GM08714 (cell line): Measurements from ENCODE around the gene ZNF134.

Source experiments
- H3K4me3 ChIP-seq: fragments of 200-500 bp; sonication (Bioruptor generic); 2 replicates; pipeline ENCODE4 v1.5.1; 2014; ENCODE audit warnings: mild to moderate bottlenecking, low read length, inconsistent platforms
- ZNF274 ChIP-seq: IDR thresholded peaks from 2 replicates; pipeline ENCODE4 v1.6.1; 2012; ENCODE audit warnings: mild to moderate bottlenecking, low read depth, low read length

ZNF134 gene

DNA sequence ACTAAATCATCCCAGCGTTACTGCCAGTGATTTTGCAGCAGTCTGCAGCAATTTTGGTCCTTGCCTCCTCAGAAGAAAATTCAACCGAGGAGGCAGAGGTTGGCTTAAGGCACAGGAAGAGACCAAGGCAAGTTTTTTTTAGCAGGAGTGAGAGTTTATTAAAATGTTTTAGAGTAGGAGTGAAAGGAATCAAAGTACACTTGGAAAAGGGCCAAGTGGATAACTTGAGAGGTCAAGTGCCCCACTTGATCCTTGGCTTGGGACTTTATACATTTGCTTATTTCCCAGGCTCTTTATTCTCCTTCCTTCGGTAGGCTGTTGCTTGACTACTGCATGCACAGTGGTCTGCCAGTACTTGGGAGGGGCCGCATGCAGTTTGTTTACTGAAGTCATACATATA lies 2.9 kb upstream of the ZNF134 start:
- no peak for TF ChIP-seq ZNF274
- H3K4me3 ChIP-seq: no peak overlapping the region

DNA sequence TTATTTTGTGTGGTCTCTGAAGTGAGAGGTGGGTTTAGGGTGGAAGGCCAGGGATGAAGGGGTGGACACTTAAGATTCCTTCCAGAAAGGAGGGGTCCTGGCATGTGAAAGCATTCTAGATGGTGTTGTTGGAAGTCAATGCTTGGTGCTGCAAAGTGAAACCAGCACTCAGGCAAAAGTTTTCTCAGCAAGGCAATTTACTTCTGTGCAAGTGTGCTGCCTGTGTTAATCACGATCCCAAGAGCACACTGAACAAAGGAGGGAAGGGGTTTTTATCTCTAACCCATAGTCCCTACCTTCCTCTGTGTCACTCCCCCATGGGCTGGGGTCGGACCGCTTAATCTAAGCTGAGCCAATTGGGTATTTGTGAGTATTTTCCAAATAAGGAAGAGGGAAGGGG lies 1.3 kb downstream of the ZNF134 start:
- no peak for TF ChIP-seq ZNF274
- H3K4me3 ChIP-seq: peak overlapping the region; percentile 94; the same call in 1 of the 2 replicates

DNA sequence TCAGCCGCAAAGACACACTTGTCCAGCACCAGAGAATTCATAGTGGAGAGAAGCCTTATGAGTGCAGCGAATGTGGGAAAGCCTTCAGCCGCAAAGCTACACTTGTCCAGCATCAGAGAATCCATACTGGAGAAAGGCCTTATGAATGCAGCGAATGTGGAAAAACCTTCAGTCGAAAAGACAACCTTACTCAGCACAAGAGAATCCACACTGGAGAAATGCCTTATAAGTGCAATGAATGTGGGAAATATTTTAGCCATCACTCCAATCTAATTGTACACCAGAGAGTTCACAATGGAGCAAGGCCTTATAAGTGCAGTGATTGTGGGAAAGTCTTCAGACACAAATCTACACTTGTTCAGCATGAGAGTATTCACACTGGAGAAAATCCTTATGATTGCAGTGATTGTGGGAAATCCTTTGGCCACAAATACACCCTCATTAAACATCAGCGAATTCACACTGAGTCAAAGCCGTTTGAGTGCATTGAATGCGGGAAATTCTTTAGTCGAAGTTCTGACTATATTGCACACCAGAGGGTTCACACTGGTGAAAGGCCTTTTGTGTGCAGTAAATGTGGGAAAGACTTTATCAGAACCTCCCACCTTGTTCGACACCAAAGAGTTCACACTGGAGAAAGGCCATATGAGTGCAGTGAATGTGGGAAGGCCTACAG lies 6.8 kb downstream of the ZNF134 start:
- peak; percentile 67; the same call in 1 of the 2 replicates for TF ChIP-seq ZNF274
- no peak overlapping the region for H3K4me3 ChIP-seq

DNA sequence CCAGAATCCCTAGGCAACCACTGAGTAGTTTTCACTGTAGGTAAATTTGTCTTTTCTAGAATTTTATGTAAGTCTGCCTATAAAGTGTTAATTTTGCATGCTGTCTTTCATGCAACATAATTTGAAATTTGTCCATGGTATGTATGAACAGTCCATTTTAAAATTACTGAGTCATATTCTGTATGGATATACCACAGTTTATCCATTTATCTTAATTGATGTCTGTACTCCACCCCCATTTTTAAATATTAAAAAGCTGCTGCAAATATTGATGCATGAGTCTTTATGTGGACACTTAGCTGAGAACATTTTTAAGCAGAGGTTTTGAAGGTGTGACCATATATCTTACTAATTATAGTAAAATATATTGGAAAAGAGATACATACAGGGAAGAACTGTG lies 9.0 kb downstream of the ZNF134 start:
- H3K4me3 ChIP-seq: no peak overlapping the region
- no peak for TF ChIP-seq ZNF274

DNA sequence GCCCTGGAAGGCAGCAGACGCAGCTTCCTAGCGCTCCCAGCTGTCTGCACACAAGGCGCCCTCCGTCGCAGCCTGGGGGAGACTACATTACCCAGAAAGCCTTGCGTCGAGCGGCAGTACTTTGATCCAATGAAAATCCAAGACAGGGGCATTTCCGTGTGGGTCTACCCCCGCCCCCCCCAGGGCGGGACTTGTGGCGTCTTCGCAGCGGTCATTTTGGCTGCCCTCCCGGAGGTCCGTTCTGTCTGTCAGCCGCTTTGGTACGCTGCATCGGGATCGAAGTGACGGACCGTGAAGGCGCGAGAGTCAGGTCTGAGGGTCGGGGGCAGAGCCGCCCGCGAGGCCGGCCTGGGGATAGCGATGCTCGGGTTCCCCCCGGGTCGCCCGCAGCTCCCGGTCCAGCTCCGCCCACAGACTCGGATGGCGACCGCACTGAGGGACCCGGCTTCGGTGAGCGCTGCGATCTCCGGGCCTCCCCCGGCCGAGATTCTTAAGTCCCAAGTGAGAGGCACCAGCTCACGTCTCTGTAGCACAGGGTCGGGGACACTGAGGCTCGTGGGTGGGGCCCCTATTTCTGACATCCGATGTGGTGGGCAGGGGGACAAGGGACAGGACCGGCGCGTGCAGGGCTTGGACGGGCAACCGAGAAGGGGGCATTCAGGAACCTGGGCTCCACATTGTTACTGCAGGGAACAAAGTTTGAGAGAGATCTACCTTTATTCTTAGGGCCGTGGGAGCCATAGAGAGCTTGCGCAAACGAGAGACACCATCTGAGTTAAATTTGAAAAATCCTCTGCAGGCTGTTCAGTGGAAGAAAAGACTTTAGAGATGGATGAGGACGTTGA lies 19.2 kb downstream of the ZNF134 start, which contains the start of gene ZNF211:
TSS of gene ZNF211 (plus strand) at position 182 of the 845 bp plus-strand sequence. CDS start at position 361, 179 bp downstream.
- peak within 1 kb of the TSS; percentile 90 for H3K4me3 ChIP-seq
- TF ChIP-seq ZNF274: no peak

DNA sequence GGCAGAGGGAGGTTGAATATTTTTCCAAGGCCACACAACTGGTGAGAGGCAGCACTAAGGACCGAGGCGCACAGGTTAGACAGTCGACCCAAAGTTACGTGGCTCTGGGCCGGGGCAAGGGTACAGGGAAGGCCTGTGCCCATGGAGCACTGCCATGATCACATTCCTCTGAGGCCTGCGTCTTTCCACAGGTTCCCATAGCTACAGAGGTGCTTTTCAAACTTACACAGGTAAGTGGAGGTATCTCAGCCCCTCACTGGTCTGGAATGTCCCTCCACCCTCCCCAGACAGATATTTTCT lies 19.7 kb downstream of the ZNF134 start:
- peak overlapping the region; percentile 90 for H3K4me3 ChIP-seq
- TF ChIP-seq ZNF274: no peak

DNA sequence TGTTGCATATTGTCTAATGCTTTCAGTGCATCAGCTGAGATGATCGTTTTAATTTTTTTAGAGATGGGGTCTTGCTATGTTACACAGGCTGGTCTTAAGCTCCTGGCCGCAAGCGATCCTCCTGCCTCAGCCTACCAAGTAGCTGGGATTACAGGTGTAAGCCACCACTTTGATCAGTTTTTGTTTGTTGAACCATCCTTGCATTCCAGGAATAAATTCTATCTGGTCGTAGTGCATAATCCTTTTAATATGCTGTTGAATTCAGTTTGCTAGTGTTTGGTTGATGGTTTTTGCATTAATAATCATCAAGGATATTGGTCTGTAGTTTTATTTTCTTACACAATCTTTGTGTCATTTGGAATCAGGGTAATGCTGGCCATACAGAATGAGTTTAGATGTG lies 23.3 kb downstream of the ZNF134 start:
- TF ChIP-seq ZNF274: no peak
- no peak overlapping the region for H3K4me3 ChIP-seq

DNA sequence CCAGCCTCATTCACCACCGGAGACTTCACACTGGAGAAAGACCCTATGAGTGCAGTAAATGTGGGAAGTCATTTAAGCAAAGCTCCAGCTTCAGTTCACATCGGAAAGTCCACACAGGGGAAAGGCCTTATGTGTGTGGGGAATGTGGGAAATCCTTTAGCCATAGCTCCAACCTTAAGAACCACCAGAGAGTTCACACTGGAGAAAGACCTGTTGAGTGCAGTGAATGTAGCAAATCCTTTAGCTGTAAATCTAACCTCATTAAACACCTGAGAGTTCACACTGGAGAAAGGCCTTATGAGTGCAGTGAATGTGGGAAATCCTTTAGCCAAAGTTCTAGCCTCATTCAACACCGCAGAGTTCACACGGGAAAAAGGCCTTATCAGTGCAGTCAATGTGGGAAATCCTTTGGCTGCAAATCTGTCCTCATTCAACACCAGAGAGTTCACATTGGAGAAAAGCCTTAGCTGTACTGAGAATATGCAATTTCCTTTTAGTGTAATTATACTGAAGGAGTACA lies 27.7 kb downstream of the ZNF134 start:
- no peak for TF ChIP-seq ZNF274
- no peak overlapping the region for H3K4me3 ChIP-seq

DNA sequence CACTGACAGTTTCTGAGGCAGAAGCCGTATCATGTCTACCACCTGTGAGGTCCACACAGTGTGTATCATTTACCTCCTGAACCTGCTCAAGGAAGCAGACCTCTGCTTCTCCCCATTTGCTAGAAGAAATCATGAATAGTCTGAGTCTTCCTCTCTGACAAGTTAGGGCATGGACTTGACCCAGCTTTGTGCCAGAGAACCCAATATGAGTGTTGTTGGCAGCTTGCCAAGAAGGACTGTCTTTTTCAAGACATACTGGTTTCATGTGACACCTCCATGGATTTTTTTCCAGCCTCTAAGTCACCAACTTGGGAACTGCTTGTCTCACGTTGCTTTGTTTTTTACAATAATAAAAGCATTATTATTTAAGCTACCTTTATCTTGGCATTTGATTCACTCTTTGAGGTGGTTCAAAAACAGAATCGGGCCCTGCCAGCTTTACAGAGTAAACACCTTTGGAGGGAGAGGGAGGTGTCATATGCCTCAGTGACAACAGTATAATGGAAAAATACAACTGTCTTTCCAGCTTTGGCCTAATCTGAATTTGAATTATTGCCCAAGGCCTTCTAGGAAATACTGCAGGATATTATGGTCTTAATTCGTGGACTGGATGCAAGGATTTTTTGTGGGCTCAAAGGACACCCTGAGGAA lies 28.5 kb downstream of the ZNF134 start:
- no peak for TF ChIP-seq ZNF274
- H3K4me3 ChIP-seq: no peak overlapping the region

DNA sequence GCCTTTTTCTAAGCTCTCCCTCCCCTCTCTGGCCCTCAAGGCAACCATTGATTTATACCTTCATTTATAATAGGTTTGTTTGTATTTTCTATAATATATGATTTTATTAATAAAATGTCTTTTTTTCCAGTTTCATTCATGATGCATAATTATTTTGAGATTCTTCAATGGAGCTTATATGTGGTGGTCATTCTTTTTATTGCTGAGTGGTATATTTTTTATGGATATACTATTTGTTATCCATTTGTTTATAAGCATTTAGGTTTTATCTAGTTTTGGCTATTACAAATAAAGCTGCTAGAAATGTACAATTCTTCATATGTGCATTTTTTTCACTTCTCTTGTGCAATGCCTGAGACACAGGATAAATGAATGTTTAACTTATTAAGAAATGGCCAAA lies 29.7 kb downstream of the ZNF134 start:
- no peak for TF ChIP-seq ZNF274

DNA sequence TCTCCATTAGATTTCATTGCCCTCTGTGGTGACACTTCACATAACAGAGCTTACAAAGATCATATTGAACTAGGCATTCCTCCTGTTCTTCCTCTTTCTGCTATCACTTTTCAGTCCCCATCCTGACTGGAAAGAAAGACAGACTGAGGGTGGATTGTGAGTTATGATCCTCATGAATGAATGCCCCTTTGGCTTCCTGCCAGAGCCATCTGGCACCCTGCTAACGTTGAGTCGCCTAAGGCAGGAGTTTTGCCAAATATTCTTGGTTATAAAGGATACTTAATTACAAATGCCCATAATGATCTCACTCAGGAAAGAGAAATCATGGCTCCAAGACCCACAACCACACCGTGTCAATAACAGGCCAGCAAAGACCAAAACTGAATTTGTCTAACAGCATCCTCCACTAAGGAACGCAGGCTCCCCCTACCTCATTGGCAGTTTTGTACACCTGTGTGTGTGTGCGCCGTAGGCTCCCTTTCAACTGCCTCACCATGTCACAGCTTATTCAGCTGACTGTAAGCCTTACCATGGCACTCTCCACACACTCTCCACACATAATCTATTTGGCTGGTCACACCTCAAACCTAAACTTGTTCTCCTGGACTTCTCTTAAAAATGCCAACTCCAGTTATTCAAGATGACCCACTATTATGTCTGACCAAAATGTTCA lies 34.4 kb downstream of the ZNF134 start:
- TF ChIP-seq ZNF274: no peak
- no peak overlapping the region for H3K4me3 ChIP-seq

More for the DNA sequence above, 29.7 kb downstream of the ZNF134 start:
- H3K4me3 ChIP-seq: no peak overlapping the region

DNA sequence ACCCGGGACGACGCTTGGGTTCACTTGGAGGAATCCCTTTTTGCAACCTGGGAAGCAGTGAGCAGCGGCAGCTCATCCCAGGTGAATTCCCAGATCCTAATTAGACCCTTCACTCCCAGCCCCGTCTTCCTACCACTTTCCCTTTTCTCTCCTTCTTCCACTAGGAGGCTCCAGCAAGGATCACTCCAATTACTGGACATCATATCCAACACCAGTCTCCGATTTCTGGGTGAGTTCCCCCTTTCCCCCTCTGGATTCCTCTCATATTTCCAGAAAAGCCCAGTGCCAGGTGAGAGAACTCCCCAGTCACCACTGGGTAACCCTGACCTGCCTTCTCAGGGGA lies 37.6 kb downstream of the ZNF134 start:
- no peak overlapping the region for H3K4me3 ChIP-seq
- no peak for TF ChIP-seq ZNF274

DNA sequence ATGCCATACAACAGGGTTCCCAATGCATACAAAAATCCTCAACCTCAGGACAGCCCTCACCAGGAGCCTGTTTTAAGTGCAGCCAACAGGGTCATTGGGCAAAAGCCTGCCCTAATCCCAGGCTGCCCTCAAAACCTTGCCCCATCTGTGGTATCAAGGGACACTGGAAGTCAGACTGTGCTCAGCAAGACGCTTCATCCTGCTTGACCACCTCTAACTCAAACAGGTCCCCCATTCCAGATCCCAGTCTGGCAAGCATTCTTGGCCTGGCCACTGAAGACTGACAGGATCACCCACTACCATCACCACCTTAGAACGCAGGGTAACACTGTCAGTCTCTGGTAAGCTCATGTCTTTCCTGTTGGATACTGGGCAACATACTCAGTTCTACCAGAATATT lies 39.6 kb downstream of the ZNF134 start:
- no peak for TF ChIP-seq ZNF274
- H3K4me3 ChIP-seq: no peak overlapping the region

DNA sequence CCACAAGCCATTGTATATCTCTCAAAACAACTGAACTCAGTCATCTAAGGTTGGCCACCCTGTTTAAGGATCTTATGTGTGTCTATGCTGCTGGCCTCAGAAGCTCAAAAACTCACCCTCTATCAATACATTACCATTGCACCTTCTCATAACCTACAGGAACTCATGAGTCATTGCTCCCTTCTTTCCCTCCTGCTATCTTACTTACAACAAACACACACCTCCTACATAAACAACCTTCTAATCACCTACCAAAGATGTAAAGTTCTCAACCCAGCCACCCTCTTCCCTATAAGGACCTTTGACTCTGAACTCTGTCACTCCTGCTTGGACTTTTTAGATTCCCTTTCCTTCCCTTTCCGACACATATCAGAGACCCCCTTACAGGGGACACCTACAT lies 41.4 kb downstream of the ZNF134 start:
- no peak for TF ChIP-seq ZNF274
- H3K4me3 ChIP-seq: no peak overlapping the region
